ENCODE results near the gene LDHD.

LDHD gene

DNA sequence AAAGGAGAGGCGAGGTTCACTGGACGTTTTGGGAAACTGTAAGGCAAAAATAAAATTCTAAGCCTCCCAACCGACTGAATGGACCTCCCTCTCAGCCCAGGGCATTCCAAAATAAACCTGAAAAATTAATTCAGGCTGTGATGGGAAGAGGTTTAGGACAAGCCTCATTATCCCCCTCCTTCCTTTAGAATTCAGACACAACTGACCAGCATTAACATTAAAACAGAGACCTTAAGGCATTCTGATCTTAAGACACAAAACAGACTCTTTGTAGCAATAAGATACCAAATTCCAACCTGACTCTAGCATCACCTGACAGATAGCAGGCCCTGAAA lies 298 bp upstream of the LDHD start:
- in situ Hi-C loops (cut with MboI; ENCODE audit: low pct_unique_long_range_greater_than_20kb, low sequenced_read_pairs): loop anchor here (10.0 kb wide), 1 partner anchor 122 kb away; the partner anchor contains the start of gene ZNRF1
- no peak for DNase-seq

GRCh38 chr16:75114946-75115825 lies 1.4 kb downstream of the LDHD start:
- in situ Hi-C loops (cut with MboI; ENCODE audit: low pct_unique_long_range_greater_than_20kb, low sequenced_read_pairs): loop anchor here (10.0 kb wide), 1 partner anchor 120 kb away; the partner anchor contains the start of gene ZNRF1
- DNase-seq: no peak

- in situ Hi-C loops (cut with MboI; ENCODE audit: low pct_unique_long_range_greater_than_20kb, low sequenced_read_pairs): loop anchor here (10.0 kb wide), 1 partner anchor 120 kb away; the partner anchor contains the start of gene ZNRF1
- no peak for DNase-seq
These were observed 2.2 kb downstream of the LDHD start for GRCh38 chr16:75114179-75114945.

- in situ Hi-C loops (cut with MboI; ENCODE audit: low pct_unique_long_range_greater_than_20kb, low sequenced_read_pairs): loop anchor here (10.0 kb wide), 1 partner anchor 119 kb away; the partner anchor contains the start of gene ZNRF1
- no peak for DNase-seq
These were observed 2.9 kb downstream of the LDHD start for GRCh38 chr16:75113541-75114121.

DNA sequence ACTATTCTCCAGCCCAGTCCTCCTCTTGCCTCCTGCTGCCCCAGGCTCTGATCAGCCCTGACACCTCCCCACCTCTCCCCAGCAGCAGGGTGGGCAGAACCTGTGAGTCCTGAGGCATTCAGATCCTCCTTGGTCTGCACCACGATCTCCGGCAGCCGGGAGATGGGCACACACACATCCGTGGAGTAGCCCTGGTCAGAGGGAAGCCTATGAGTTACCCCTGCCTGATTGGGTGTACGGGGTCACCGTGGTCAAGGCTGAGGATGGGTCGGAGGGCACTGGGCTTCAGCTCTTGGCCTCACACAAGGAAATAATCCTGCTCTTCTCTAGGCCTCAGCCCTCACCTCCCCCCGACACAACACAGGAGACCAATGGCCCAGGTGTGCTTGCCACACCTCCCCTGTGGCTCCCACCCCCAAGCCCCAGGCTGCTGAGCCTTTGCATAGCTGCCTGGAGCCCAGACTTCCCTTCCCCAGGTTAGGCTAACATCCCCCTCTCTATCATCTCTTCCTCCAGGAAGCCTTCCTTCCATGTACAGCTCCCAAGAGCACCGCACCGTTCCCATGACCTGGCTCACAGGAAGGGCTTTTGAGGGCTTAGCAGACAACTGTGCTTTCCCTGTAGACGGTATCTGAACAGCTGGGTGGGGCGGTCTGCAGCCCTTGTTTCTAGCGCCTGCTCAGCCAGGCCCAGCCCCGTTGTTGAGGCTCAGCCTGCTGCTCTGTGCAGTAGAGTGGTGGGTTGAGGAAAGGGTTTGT lies 3.7 kb downstream of the LDHD start:
- in situ Hi-C loops (cut with MboI; ENCODE audit: low pct_unique_long_range_greater_than_20kb, low sequenced_read_pairs): loop anchor here (10.0 kb wide), 1 partner anchor 118 kb away; the partner anchor contains the start of gene ZNRF1
- no peak for DNase-seq

- DNase-seq: peak; percentile 35
- in situ Hi-C loops (cut with MboI; ENCODE audit: low pct_unique_long_range_greater_than_20kb, low sequenced_read_pairs): loop anchor here (10.0 kb wide), 1 partner anchor 117 kb away; the partner anchor contains the start of gene ZNRF1
These were observed 4.4 kb downstream of the LDHD start for GRCh38 chr16:75111961-75112733.

GRCh38 chr16:75111514-75111940 lies 5.1 kb downstream of the LDHD start:
- DNase-seq: no peak
- in situ Hi-C loops (cut with MboI; ENCODE audit: low pct_unique_long_range_greater_than_20kb, low sequenced_read_pairs): loop anchor here (10.0 kb wide), 1 partner anchor 117 kb away; the partner anchor contains the start of gene ZNRF1

DNA sequence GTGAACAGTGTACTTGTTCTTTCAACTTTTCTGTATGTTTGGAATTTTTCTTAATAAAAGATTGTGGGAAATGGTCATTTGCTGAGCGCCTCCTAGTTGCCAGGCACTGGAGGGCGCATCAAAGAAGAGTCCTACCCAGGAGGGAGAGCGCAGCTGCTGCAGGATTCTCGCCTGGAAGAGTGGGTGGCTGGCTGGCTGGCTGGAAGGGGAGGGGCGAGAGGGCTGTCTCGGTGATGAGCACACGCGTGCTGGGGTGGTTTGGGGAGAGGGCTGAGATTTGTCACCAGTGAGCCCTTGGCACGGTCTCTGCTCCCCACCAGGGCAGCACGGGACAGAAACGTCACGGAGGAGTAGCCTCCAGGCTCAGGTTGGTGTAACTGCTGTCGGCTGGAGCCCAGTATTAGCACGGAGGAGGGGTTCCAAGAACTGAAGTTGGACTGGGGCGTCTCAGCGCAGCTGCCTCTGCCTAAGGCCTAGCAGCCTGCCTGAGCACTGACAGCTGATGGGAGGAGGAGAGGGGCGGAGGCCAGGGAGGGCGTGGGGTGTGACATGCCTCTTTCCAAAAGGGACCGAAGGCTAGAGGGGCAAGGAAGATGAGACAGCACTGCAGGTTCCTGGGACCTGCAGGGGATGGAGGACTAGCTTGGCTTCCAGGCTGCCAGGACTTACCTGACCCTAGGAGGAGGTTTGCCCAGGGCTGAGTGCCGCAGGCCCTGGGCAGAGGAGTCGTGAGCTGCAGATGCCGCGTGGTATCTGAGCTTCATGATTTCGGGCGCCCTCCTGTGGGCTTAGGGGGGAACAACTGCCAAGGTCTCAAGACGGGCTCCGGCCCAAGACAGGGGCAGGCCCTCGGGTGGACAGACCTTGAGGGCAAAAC lies 5.7 kb downstream of the LDHD start:
- in situ Hi-C loops (cut with MboI; ENCODE audit: low pct_unique_long_range_greater_than_20kb, low sequenced_read_pairs): loop anchor here (10.0 kb wide), 1 partner anchor 116 kb away; the partner anchor contains the start of gene ZNRF1
- DNase-seq: peak; percentile 89

DNA sequence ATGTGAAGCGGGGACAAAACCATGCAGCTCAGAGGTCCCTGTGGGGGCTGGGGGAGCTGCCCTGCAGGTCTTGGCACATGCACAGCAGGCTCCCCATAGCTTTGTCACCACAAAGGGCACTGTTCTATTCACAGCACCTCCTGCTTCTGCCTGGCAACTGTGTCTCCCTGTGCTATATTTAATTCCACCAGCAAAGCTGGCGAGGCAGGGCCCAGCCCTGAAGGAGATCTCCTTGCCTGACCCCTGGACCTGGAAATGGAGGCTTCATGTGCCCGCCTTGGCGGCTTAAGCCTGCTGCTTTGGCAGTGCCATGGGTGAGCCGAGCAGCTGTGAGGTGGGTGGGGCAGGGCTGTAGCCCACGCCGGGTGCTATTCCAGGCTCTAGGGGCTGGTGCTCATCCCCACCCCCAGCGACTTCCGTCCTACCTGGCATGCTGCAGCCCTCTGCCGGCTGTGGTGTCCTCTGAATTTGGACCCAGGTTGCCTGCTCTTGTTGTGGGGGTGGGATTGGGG lies 6.8 kb downstream of the LDHD start:
- DNase-seq: no peak
- in situ Hi-C loops (cut with MboI; ENCODE audit: low pct_unique_long_range_greater_than_20kb, low sequenced_read_pairs): loop anchor here (10.0 kb wide), 1 partner anchor 115 kb away; the partner anchor contains the start of gene ZNRF1

DNA sequence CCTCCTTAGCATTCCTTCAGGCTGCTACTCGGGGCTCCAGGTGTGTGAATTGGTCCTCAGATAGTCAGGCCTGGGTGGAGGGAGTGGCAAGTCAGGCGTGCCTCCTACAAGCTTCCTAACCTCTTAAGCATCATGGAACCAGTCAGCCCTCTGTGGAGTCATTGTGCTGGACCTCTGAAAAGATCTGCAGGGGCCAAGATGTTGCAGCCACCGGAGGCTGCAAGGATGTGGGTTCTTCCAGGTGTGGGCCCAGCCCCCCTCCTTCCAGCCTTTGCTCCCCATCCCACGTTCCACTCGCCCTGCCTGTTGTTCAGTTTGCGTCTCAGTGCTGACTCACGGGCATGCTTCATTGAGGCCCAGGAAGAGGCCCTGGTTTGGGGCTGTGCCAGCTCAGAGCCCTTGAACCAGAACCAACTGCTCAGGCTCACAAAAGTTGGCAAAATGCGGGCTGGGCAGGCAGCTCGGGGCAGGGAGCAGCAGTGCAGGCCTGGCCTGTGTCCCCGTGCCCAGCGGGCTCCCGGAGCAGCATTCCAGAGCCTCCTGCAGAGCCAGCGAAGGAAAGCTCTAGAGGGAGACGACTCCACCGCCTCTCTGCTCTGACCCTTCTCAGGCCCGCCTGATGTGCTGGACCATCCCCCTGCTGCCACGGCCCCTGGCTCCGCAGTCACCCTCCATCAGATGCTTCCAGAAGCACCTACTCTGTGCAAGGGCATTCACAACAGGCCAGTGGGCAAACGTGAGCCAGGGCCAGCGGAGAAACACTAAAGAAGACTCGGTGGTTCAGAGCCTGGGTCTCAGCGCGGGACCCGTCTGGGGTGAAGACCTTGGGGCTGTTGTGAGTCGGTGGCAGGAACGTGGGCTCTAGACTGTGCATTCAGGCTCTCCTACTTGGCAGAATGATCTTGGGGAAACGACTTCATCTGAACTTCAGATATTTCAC lies 7.5 kb downstream of the LDHD start:
- DNase-seq: peak; percentile 74
- in situ Hi-C loops (cut with MboI; ENCODE audit: low pct_unique_long_range_greater_than_20kb, low sequenced_read_pairs): no loop called here

DNA sequence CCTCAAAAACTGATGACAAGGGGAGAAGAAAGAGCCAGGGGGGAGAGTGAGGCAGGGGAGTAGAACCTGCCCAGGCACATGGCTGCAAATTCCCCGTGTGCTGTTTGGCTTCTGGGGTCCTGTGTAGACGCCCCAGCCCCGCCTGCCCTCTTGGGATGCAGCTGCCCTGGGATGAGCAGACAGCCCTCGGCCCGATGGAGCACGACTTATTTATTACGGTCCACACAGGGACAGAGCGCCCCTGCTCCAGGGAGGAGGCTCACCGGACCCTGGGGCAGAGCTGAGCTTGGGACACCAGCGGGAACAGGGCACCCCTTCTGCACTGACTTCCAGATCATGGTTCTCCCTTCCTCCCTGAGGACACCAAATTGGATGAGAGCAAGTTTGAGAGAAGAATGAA lies 9.1 kb downstream of the LDHD start:
- DNase-seq: no peak
- in situ Hi-C loops (cut with MboI; ENCODE audit: low pct_unique_long_range_greater_than_20kb, low sequenced_read_pairs): no loop called here

DNA sequence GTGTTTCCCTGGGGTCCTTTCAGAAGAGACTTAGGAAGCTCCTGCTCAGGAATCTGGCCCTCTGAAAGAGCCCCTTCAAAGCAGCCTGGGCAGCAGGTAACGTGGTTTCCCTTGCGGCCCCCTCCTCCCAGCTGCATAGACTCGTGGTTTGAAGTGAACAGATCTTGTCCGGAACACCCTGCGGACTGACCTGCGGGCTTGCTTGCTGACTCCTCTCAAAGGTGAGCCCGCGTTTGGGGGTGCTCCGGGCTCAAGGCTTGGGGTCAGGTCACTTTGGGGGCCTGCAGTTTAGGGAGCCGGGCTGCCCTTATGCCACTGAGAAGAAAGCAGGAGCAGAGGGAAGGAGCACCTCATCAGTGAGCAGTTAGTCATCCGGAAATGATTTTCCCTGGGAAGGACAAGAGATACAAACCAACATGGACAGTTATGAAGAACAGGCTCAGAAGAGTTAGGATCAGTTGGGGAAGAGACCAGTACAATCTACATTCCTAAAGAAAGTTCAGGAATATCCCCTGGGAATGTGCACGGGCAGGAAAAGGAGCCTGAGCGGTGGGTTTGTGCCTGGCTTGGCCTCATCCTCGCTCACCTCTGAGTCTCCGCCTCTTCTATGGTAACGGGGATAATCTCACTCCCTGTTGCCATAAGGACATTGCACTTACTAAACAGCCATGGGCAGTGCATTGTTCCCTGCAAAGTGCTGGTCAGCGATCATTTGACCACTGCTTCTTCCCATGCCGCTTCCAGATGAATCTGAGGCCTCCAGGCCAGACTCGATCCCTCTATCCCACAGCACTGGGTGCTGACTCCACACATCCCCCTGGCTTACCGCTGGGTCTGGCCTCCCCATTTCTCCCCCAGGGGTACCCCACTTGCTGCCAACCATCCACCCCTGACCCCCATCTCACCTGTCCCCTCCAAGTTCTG lies 10.0 kb downstream of the LDHD start:
- no peak for DNase-seq
- in situ Hi-C loops (cut with MboI; ENCODE audit: low pct_unique_long_range_greater_than_20kb, low sequenced_read_pairs): no loop called here

- peak; percentile 82 for DNase-seq
- in situ Hi-C loops (cut with MboI; ENCODE audit: low pct_unique_long_range_greater_than_20kb, low sequenced_read_pairs): no loop called here
These were observed 11.1 kb downstream of the LDHD start for GRCh38 chr16:75105306-75106061.

DNA sequence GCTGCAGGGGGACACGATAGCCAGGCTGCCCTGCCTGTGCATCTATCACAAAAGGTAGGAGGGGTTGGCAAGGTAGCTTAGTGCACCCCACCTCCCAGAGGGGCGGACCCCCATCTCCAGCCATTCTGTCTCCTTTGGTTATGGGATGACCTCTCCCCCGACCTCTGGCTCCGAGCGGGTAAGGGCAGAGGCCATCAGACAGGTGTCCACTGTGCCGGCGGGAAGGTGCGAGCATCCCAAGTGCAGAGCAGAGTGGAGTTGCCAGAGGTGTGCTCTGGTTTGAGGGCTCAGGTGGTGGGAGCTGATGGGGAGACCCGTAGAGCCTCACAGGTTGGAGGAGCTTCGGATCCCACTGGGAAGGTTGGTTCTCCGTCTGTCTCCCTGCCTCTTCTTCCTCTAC lies 11.7 kb downstream of the LDHD start:
- no peak for DNase-seq
- in situ Hi-C loops (cut with MboI; ENCODE audit: low pct_unique_long_range_greater_than_20kb, low sequenced_read_pairs): no loop called here

Measured in KBM-7 (cell line).